GM04503 (cell line): Measurements from ENCODE around the gene ADGRD1.

Experiments
- DNase-seq: peaks from one replicate; pipeline ENCODE4 v3.0.0-alpha.2; 2012; ENCODE audit warnings: low read depth

The ADGRD1 gene

DNA sequence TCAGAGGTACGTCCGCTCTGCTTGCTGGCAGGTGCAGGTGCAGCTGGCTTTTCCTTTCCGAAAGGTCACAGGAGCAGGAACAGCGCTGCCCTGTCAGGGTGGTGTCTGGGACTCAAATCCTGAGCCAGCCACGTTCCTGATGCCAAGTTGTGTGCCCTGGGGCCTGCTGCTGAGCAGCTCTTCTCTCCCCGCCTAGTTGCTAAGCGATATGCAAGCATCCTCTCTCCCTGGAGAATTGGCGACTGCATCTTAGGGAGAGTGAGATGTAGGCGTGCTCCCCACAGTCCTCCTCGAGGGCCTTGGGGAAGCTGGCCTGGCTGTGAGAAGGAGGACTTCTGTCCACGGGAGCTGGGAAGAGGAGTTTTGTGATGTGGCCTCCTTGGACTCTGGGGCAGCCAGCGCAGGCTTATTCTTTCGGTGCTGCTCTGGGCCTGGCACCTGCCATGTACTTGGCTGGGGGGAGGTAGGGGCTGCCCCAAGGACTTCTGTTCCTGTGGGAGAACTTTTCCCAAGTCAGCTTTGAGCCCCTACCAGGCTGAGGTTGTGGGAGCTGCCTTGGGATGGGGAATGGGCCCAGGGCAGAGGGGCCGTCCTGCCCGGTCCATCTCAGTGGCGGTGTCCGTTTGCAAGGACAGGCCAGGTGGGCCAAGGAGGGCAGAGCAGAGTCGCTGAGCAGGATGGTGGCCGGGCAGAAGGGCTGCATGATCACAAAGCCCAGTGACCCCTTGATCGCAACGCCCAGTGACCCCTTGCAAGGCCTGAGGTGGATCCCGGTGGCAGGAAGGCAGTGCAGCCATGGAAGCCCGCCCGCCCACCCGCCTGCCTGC is 183.5 kb downstream of the ADGRD1 start:
- no peak for DNase-seq

DNA sequence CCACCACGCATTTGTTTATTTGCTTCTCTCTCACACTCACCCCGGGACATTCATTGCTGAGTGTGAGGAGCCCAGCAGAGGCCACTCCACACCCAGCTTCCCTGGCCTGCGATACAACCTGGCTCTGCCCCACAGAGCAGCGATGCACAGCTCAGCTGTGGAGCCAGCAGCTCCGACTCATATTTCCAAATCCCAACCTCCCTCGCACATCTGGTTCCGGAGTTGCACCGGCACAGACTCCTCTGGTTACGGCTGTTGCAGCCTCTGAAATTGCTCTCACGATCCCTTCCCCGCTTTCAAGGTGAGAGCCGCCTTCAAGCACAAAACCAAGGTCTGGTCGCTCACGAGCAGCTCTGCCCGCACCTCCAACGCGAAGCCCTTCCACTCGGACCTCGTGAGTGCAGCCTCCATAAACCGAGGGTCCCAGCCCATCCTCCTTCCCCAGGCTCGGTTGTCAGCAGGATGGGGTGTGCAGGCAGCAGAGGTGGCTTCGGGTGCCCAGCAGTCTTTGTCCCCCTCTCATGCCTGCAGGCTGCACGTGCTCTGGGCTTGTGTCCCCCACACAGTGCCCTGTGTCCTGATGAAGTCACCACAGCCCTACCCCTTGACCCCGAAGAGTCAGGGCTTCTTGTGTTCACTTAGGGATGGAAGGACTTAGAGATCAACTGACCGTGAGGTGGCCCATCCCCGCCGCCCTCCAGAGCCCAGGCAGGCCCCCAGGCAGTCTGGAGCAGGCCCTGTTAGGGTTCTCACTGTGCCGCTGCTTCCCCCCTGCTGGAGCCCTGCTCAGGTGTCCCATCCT is 184.3 kb downstream of the ADGRD1 start:
- no peak for DNase-seq

DNA sequence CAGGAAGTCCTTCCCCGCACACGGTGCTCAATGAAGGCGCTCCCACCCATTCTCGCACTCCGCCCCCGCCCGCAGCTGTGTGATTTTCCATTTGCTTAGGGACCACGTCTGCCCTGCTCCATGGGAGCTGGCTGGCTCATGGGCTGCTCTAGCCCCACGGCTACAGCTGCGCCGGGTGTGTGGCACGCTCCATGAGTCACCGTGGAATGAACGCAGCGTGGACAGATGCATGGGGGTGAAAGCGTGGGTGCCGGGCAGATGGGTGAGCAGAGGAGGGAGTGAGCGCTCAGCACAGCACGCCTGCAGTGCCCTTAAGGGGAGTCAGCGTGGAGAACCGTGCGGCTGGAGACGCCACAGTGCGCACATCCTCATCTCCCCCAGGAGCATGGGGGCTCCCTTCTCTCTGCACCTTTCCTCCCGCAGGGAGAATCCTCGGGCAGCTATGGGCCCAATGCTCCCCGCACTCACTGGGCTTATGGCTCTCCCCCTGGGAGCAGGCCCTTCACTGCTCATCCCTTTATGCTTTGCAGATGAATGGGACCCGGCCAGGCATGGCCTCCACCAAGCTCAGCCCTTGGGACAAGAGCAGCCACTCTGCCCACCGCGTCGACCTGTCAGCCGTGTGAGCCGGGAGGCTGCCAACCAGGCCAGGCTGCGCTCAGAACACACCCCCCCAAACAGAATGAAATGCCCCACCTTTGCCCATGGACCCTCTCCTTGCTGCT is 185.1 kb downstream of the ADGRD1 start:
- no peak for DNase-seq

- DNase-seq, result no peak
These were observed 185.8 kb downstream of the ADGRD1 start for GRCh38 chr12:131139363-131140068.

- no peak for DNase-seq
These were observed 186.3 kb downstream of the ADGRD1 start for GRCh38 chr12:131140069-131140435.

DNA sequence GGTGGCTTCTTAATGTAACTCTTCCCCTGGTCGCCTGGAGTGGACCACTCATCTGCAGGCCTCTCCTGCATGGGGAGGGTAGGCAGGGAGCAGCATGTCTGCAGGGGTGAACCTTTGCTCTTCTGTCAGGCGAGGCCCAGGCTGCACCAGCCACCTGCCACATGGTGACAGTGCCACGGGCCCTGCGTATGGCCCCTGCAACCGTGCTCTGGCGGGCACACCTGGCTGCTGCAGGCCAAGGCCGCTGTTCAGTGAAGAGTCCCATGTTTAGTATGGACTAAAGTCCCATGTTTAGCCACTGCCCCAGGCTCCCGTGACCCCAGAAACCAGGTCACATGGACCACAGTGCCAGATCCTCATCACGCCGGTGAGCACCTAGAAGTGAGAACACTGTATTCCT is 187.0 kb downstream of the ADGRD1 start:
- no peak for DNase-seq

- DNase-seq, result no peak
These were observed 187.8 kb downstream of the ADGRD1 start for GRCh38 chr12:131141514-131141913.

GRCh38 chr12:131142891-131143657 is 189.4 kb downstream of the ADGRD1 start:
- no peak for DNase-seq

DNA sequence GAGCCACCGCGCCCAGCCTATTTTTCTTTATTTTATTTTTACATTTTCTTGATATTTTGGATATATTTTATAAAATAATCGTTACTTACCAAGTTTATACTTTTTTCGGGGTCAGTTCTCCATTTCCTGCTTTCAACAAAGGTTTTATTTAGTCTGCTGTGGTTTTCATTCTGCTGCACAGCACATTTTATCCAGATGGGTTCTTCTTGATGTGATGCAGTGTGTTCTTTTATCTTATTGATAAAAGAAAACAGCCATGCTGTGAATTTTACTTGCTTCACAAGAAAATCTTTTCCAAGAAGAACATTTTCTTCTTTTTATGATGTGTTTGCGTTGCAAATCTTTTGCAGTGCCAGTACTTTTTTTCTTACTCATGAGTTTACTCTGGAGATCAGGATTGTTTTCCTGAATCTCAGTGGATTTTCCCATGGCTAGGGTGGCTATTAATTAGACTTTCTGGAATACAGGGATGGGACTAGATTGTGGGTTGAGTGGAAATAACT is 192.5 kb downstream of the ADGRD1 start:
- no peak for DNase-seq

GRCh38 chr12:131147293-131147692 is 193.6 kb downstream of the ADGRD1 start:
- no peak for DNase-seq

DNA sequence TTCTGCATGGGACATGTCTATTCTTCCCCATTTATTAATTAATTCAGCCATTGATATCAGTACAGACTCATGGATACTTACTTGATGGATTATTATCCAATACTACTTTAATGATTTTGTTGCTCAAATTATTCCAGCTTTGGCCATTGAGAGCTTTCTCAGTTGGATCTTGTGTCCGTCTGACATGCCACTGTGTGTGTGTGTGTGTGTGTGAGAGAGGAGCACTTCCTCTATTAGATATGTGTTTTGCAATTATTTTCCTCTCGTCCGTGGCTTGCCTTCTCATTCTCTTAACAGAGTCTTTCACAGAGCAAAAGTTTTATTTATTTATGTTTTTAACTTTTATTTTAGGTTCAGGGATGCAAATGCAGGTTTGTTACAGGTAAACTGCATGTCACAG is 194.2 kb downstream of the ADGRD1 start:
- no peak for DNase-seq

GRCh38 chr12:131151558-131152345 is 198.0 kb downstream of the ADGRD1 start:
- DNase-seq, result no peak

DNA sequence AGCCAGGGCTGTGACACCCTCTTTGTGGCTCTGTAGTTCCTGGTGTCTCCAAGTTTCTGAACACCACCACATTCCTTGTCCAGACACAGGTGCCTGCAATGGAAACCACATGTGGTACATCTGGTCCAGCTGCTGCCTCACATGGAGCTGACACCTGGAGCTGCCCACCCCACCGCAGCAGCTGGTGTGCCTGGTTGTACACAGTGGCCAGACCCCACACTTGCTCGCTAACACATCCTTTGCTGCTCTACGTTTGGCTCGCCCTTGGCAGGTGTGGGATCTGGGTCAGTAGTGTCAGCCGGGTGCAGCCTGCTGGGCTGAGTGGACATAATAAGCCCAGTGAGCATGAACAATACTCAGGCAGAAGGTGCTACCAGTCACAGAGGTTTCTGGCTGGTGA is 198.9 kb downstream of the ADGRD1 start:
- no peak for DNase-seq

- DNase-seq, result no peak
These were observed 199.3 kb downstream of the ADGRD1 start for GRCh38 chr12:131153016-131153415.

DNA sequence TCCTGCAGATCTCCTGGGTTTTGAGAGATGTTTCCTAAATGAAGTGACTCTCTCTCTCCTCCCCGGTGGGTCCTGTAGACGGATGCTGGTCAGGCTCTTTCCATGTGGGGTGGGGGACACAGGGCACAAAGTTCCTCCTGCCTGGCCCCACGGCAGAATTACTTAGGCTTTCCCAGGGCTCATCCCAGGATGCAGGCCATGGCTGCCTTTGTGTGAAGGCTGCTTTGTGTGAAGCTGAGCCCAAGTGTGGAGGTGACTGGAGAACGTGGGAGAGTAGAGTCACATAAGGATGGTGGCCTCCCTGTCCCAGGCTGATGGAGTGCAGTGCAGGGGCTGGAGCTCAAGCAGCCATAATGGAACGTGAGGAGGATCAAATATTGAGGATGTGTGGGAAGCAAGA is 200.2 kb downstream of the ADGRD1 start:
- no peak for DNase-seq

DNA sequence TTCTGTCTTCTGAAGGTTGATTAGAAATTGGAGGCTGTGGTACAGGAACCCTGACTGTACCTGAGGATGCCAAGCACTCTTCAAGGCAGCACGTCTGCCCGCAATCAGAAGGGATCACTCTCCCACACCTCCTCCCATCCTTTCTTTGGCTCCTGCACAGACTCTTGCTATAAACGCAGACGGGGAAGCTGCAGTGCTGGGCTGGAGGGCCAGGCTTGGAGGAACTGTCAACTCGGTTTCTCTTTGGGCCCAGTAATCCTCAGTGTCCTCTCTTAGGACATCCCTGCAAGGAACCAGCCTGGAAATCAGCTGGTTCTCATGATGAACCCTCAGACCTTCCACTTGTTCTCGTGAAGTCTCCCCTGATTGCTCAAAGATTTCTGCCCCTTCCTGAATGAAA is 201.4 kb downstream of the ADGRD1 start:
- no peak for DNase-seq

- no peak for DNase-seq
These were observed 204.0 kb downstream of the ADGRD1 start for GRCh38 chr12:131157743-131158142.

DNA sequence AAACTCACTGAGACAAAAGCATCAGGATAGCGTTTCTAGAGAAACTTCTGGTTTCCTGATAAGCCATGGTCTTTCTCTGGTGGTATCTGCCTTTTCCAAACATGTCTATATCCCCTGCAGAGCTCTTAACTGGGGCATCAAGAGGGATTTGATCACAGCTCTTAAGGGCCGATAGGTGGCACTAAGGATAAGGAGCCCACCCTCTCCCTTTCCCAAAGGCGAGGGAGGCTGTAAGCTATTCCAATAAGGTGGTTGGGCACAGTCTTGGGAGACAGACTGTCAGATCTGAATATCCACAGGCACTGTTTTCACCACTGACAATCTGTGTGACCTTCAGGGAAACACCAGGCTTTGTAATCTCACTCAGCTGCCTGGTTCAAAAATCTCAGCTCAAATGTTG is 206.0 kb downstream of the ADGRD1 start:
- no peak for DNase-seq

DNA sequence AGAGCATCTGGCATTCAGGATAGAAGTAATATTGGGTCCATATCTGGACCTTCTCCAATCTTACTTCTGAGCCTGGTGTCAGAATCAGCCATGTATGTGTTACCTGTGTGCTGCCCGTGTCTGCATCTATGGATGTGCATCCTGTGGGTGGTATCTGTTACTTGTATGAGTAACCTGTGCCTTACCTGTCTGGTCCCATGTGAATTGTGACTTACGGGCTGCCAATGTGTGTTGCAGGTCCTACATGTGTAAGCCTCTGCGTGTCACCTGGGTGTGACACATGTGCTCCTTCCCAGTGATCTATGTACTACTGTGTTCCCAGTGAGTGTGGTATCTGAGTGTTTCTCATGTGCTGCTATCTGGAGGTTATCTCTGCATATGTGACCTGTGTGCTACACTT is 208.4 kb downstream of the ADGRD1 start:
- DNase-seq, result no peak

- DNase-seq, result no peak
These were observed 209.6 kb downstream of the ADGRD1 start for GRCh38 chr12:131163189-131163738.
